SJSA1 (cell line): Measurements from ENCODE around the gene KCNG2. TPM values are rescaled to one million over a fixed set of nuclear protein-coding genes. Genes with fewer than 3 reads are reported as not detected.
A peak's percentile ranks its signal among the peaks of the same experiment; 100 is the strongest.

Experiments
- DNase-seq, 2 experiments: peaks; one replicate each; pipeline ENCODE4 v3.0.0-alpha.2; 2015 to 2020; ENCODE audit warnings: low spot score in 2 of 2, low read depth in 1 of 2
- H3K27ac ChIP-seq: fragments of 250-450 bp; sonication (Bioruptor Pico); 2 replicates; pipeline ENCODE4 v1.5.1; 2020; ENCODE audit warnings: mild to moderate bottlenecking, moderate library complexity
- H3K27me3 ChIP-seq: fragments of 250-450 bp; sonication (Bioruptor Pico); replicated peaks from 2 replicates; pipeline ENCODE4 v1.5.1; 2020; ENCODE audit warnings: mild to moderate bottlenecking, moderate library complexity
- H3K36me3 ChIP-seq: fragments of 250-450 bp; sonication (Bioruptor Pico); 2 replicates; pipeline ENCODE4 v1.5.1; 2020; ENCODE audit warnings: mild to moderate bottlenecking
- H3K4me1 ChIP-seq: fragments of 250-450 bp; sonication (Bioruptor Pico); replicated peaks from 2 replicates; pipeline ENCODE4 v1.6.1; 2021; ENCODE audit warnings: mild to moderate bottlenecking
- H3K4me3 ChIP-seq: fragments of 250-450 bp; sonication (Bioruptor Pico); 2 replicates; pipeline ENCODE4 v1.5.1; 2020; ENCODE audit warnings: mild to moderate bottlenecking
- H3K9me3 ChIP-seq: fragments of 250-450 bp; sonication (Bioruptor Pico); replicated peaks from 2 replicates; pipeline ENCODE4 v1.5.1; 2020; ENCODE audit warnings: mild to moderate bottlenecking
- total RNA-seq: library from RNA; depleted of rRNA; stranded (reverse); fragments of >200 nt; shearing (Covaris generic); gene quantifications from 2 replicates; pipeline ENCODE4 v1.2.3, GENCODE V29; 2014

The KCNG2 gene
- total RNA-seq, 1 experiment from 2014 or later = not detected

GRCh38 chr18:79905389-79905911, 107.7 kb downstream of the KCNG2 start:
- no peak overlapping the region for H3K4me3 ChIP-seq
- no peaks in the 10 kb centered on the region for H3K4me1 ChIP-seq
- peak in 1 of 2 experiments; percentile 36 for DNase-seq
- peaks cover 23% of the 10 kb centered on the region for H3K9me3 ChIP-seq
- no peak overlapping the region for H3K27ac ChIP-seq
- H3K27me3 ChIP-seq = no peaks in the 10 kb centered on the region
- H3K36me3 ChIP-seq = peaks cover 19% of the 10 kb centered on the region

- Histone ChIP-seq H3K4me3 (no peak overlapping the region), H3K36me3 (peaks cover 19% of the 10 kb centered on the region), H3K27me3 (no peaks in the 10 kb centered on the region), H3K4me1 (no peaks in the 10 kb centered on the region), H3K9me3 (peaks cover 21% of the 10 kb centered on the region), H3K27ac (no peak overlapping the region)
- no peak for DNase-seq
Measured at GRCh38 chr18:79905993-79906392, 108.3 kb downstream of the KCNG2 start.

- H3K27me3 ChIP-seq = no peaks in the 10 kb centered on the region
- no peak for DNase-seq
- no peak overlapping the region for H3K4me3 ChIP-seq
- H3K9me3 ChIP-seq = peaks cover 21% of the 10 kb centered on the region
- H3K4me1 ChIP-seq = no peaks in the 10 kb centered on the region
- H3K36me3 ChIP-seq = peaks cover 19% of the 10 kb centered on the region
- H3K27ac ChIP-seq = no peak overlapping the region
Measured at GRCh38 chr18:79906706-79907105, 109.0 kb downstream of the KCNG2 start.

GRCh38 chr18:79910563-79911343, 113.0 kb downstream of the KCNG2 start:
- H3K27me3 ChIP-seq = no peaks in the 10 kb centered on the region
- no peak overlapping the region for H3K27ac ChIP-seq
- H3K4me1 ChIP-seq = no peaks in the 10 kb centered on the region
- peaks cover 17% of the 10 kb centered on the region for H3K9me3 ChIP-seq
- no peak for DNase-seq
- H3K4me3 ChIP-seq = no peak overlapping the region
- H3K36me3 ChIP-seq = peaks cover 15% of the 10 kb centered on the region

- Histone ChIP-seq H3K4me1 (no peaks in the 10 kb centered on the region), H3K36me3 (peaks cover 19% of the 10 kb centered on the region), H3K9me3 (peaks cover 20% of the 10 kb centered on the region), H3K27me3 (no peaks in the 10 kb centered on the region), H3K4me3 (no peak overlapping the region), H3K27ac (no peak overlapping the region)
- DNase-seq = peak in 1 of 2 experiments; percentile 37
Measured at GRCh38 chr18:79911344-79912270, 113.9 kb downstream of the KCNG2 start.

- no peak overlapping the region for H3K4me3 ChIP-seq
- DNase-seq = peak in 1 of 2 experiments; percentile 36
- H3K36me3 ChIP-seq = peaks cover 28% of the 10 kb centered on the region
- H3K4me1 ChIP-seq = no peaks in the 10 kb centered on the region
- H3K27me3 ChIP-seq = no peaks in the 10 kb centered on the region
- peaks cover 26% of the 10 kb centered on the region for H3K9me3 ChIP-seq
- H3K27ac ChIP-seq = no peak overlapping the region
Measured at GRCh38 chr18:79912409-79912991, 114.8 kb downstream of the KCNG2 start.

- Histone ChIP-seq H3K4me1 (no peaks in the 10 kb centered on the region), H3K4me3 (no peak overlapping the region), H3K27me3 (no peaks in the 10 kb centered on the region), H3K36me3 (peaks cover 33% of the 10 kb centered on the region), H3K27ac (no peak overlapping the region), H3K9me3 (peaks cover 27% of the 10 kb centered on the region)
- peak in 1 of 2 experiments; percentile 39 for DNase-seq
Measured at GRCh38 chr18:79912994-79913831, 115.5 kb downstream of the KCNG2 start.

GRCh38 chr18:79914614-79915160, 116.9 kb downstream of the KCNG2 start:
- Histone ChIP-seq H3K27ac (no peak overlapping the region), H3K4me1 (no peaks in the 10 kb centered on the region), H3K9me3 (peaks cover 30% of the 10 kb centered on the region), H3K36me3 (peaks cover 36% of the 10 kb centered on the region), H3K4me3 (no peak overlapping the region), H3K27me3 (no peaks in the 10 kb centered on the region)
- DNase-seq = peak in 1 of 2 experiments; percentile 35

- no peak overlapping the region for H3K4me3 ChIP-seq
Measured at GRCh38 chr18:79915161-79916127, 117.7 kb downstream of the KCNG2 start.

GRCh38 chr18:79916128-79916494, 118.4 kb downstream of the KCNG2 start:
- H3K36me3 ChIP-seq = peaks cover 36% of the 10 kb centered on the region
- H3K4me3 ChIP-seq = no peak overlapping the region
- no peaks in the 10 kb centered on the region for H3K4me1 ChIP-seq
- H3K9me3 ChIP-seq = peaks cover 28% of the 10 kb centered on the region
- H3K27me3 ChIP-seq = no peaks in the 10 kb centered on the region
- H3K27ac ChIP-seq = no peak overlapping the region
- no peak for DNase-seq

More at GRCh38 chr18:79915161-79916127, 117.7 kb downstream of the KCNG2 start:
- Histone ChIP-seq H3K27me3 (no peaks in the 10 kb centered on the region), H3K27ac (no peak overlapping the region), H3K4me1 (no peaks in the 10 kb centered on the region), H3K9me3 (peaks cover 30% of the 10 kb centered on the region), H3K36me3 (peaks cover 36% of the 10 kb centered on the region)
- peak in 1 of 2 experiments; percentile 38 for DNase-seq

GRCh38 chr18:79916546-79917168, 118.9 kb downstream of the KCNG2 start:
- H3K4me1 ChIP-seq = no peaks in the 10 kb centered on the region
- H3K4me3 ChIP-seq = no peak overlapping the region
- H3K36me3 ChIP-seq = peaks cover 36% of the 10 kb centered on the region
- DNase-seq = peak in 1 of 2 experiments; percentile 32
- no peak overlapping the region for H3K27ac ChIP-seq
- H3K9me3 ChIP-seq = peaks cover 28% of the 10 kb centered on the region
- no peaks in the 10 kb centered on the region for H3K27me3 ChIP-seq
